A549 (cell line): ENCODE measurements around the gene CCDC160. TPM values are rescaled to one million over a fixed set of nuclear protein-coding genes. Genes with fewer than 3 reads are reported as not detected.
"Not testable (repeated sequence)": the region's sequence is repeated elsewhere in the genome, so short reads cannot be mapped to it uniquely, and the experiment has no call there.

Experiments used
- ATAC-seq, 2 experiments: fragments of 200-7000 bp in 1 of 2; fragments of >200 bp in 1 of 2; cut with Nextera tagmentation in 1 of 2; cut with Tn5 transposase in 1 of 2; 3 replicates each; pipeline versions ENCODE4 v1.8.0 to v1.9.1; 2018 to 2020; ENCODE audit warnings: mild to moderate bottlenecking in 1 of 2, moderate library complexity in 1 of 2
- CTCF ChIA-PET: fragments of 300-600 bp; sonication (Branson Sonifier 250); formaldehyde crosslinking; extraction: SDS; loops from one replicate; lab custom pipeline; 2021; ENCODE audit warnings: antibody characterized with exemption, inconsistent platforms; lab: Yijun Ruan, JAX
- POLR2A ChIA-PET: fragments of 350-600 bp; formaldehyde crosslinking; extraction: SDS; loops from one replicate; lab custom pipeline; 2021; ENCODE audit warnings: antibody characterized with exemption, inconsistent platforms; lab: Yijun Ruan, JAX
- DNase-seq, 2 experiments: peaks; one replicate each; pipeline versions ENCODE4 v3.0.0 to v3.0.0-alpha.2; 2011 to 2016; ENCODE audit warnings: low read depth in 1 of 2, low spot score in 1 of 2
- FAIRE-seq: peaks from 2 replicates; lab custom pipeline; 2011; peaks lifted over from hg19 to GRCh38; lab: Jason Lieb, UNC
- H3K27ac ChIP-seq, 2 experiments: fragments of >200 bp; sonication (Bioruptor Twin); formaldehyde crosslinking; 3 replicates each; pipeline ENCODE4 v1.5.1; 2016 to 2017
- H3K4me1 ChIP-seq: fragments of >200 bp; sonication (Bioruptor Twin); formaldehyde crosslinking; 3 replicates; pipeline ENCODE4 v1.6.1; 2016
- H3K4me2 ChIP-seq: fragments of >200 bp; sonication (Bioruptor Twin); formaldehyde crosslinking; 3 replicates; pipeline ENCODE4 v1.6.1; 2016
- H3K4me3 ChIP-seq: fragments of >200 bp; sonication (Bioruptor Twin); formaldehyde crosslinking; 3 replicates; pipeline ENCODE4 v1.5.1; 2016
- H3K9me3 ChIP-seq: fragments of >200 bp; sonication (Bioruptor Twin); formaldehyde crosslinking; 3 replicates; pipeline ENCODE4 v1.6.1; 2016
- ATOH8 ChIP-seq: fragments of 250-450 bp; sonication (Bioruptor Pico); IDR thresholded peaks from 2 replicates; pipeline ENCODE4 v1.5.0; 2020; ENCODE audit warnings: low read depth, mild to moderate bottlenecking, moderate library complexity
- CBX2 ChIP-seq: fragments of 200-600 bp; sonication (generic); IDR thresholded peaks from 2 replicates; pipeline ENCODE4 v1.6.1; 2016; ENCODE audit warnings: low read depth, mild to moderate bottlenecking, borderline replicate concordance
- CEBPB ChIP-seq, 2 experiments: fragments of >200 bp in 1 of 2; sonication (Bioruptor Twin) in 1 of 2; formaldehyde crosslinking in 1 of 2; IDR thresholded peaks; 2 replicates each; pipeline ENCODE4 v1.6.1; 2012 to 2016
- CTCF ChIP-seq: fragments of >200 bp; sonication (Bioruptor Twin); formaldehyde crosslinking; IDR thresholded peaks from 3 replicates; pipeline ENCODE4 v1.5.1; 2016
- ELK1 ChIP-seq: fragments of 150-350 bp; IDR thresholded peaks from 2 replicates; pipeline ENCODE4 v1.6.1; 2014; ENCODE audit warnings: low read depth, mild to moderate bottlenecking, low read length
- ESRRA ChIP-seq: fragments of 150-350 bp; IDR thresholded peaks from 2 replicates; pipeline ENCODE4 v1.6.1; 2014; ENCODE audit warnings: mild to moderate bottlenecking, low read length, borderline replicate concordance
- GATA3 ChIP-seq: IDR thresholded peaks from 2 replicates; pipeline ENCODE4 v1.6.1; 2012; ENCODE audit warnings: borderline replicate concordance
- HDAC2 ChIP-seq: fragments of 200-600 bp; sonication (generic); IDR thresholded peaks from 2 replicates; pipeline ENCODE4 v1.6.1; 2016
- HES2 ChIP-seq: fragments of >200 bp; sonication (Bioruptor Twin); formaldehyde crosslinking; IDR thresholded peaks from 2 replicates; pipeline ENCODE4 v1.6.1; 2016
- JUN ChIP-seq, 2 experiments: fragments of >200 bp; sonication (Bioruptor Twin); formaldehyde crosslinking; IDR thresholded peaks; 2 replicates in 1 of 2; 3 replicates in 1 of 2; pipeline ENCODE4 v1.6.1; 2016 to 2017
- MAFK ChIP-seq: fragments of 450-650 bp; IDR thresholded peaks from 2 replicates; pipeline ENCODE4 v1.6.1; 2014; ENCODE audit not compliant: partially characterized antibody
- MAX ChIP-seq: IDR thresholded peaks from 2 replicates; pipeline ENCODE4 v1.6.1; 2012
- NPAS2 ChIP-seq: fragments of 250-450 bp; sonication (Bioruptor Pico); IDR thresholded peaks from 2 replicates; pipeline ENCODE4 v1.8.0; 2022; ENCODE audit warnings: mild to moderate bottlenecking, moderate library complexity, borderline replicate concordance
- RCOR1 ChIP-seq: fragments of 150-350 bp; IDR thresholded peaks from 2 replicates; pipeline ENCODE4 v1.6.1; 2014; ENCODE audit warnings: antibody characterized with exemption, low read length, low read depth
- REST ChIP-seq: fragments of 200-600 bp; sonication (generic); IDR thresholded peaks from 2 replicates; pipeline ENCODE4 v1.6.1; 2016; ENCODE audit warnings: antibody characterized with exemption, mild to moderate bottlenecking, moderate library complexity
- RFX5 ChIP-seq: fragments of 450-650 bp; IDR thresholded peaks from 2 replicates; pipeline ENCODE4 v1.7.1; 2014; ENCODE audit warnings: antibody characterized with exemption, mild to moderate bottlenecking, moderate library complexity
- RNF2 ChIP-seq: fragments of 200-600 bp; sonication (generic); IDR thresholded peaks from 2 replicates; pipeline ENCODE4 v1.6.1; 2016; ENCODE audit warnings: low read depth, mild to moderate bottlenecking, antibody characterized with exemption, moderate library complexity, borderline replicate concordance
- SREBF2 ChIP-seq: fragments of 450-650 bp; IDR thresholded peaks from 2 replicates; pipeline ENCODE4 v1.6.1; 2014; ENCODE audit warnings: mild to moderate bottlenecking, moderate library complexity
- TFCP2L1 ChIP-seq: fragments of 250-450 bp; sonication (Bioruptor Pico); IDR thresholded peaks from 2 replicates; pipeline ENCODE4 v1.5.0; 2021; ENCODE audit warnings: mild to moderate bottlenecking
- TP53 ChIP-seq: fragments of 250-450 bp; sonication (Bioruptor Pico); IDR thresholded peaks from 2 replicates; pipeline ENCODE4 v1.5.0; 2021; ENCODE audit warnings: mild to moderate bottlenecking, moderate library complexity
- USF2 ChIP-seq: fragments of 450-650 bp; IDR thresholded peaks from 2 replicates; pipeline ENCODE4 v1.6.1; 2014; ENCODE audit warnings: antibody characterized with exemption
- WGBS: methylation state at CpG from one replicate; pipeline ENCODE4 v1.1.6; 2017; ENCODE audit errors: missing lambda C conversion rate; 5-methylcytosine and 5-hydroxymethylcytosine counted together
- polyA plus RNA-seq, 4 experiments: library from polyadenylated mRNA; depleted of rRNA in 3 of 4; stranded (reverse); fragments of >200 nt; fragmentation: RNase III in 1 of 4; extraction: RNeasy Plus Mini Kit Qiagen cat#74134 plus additional on column Dnase treatment in 1 of 4; gene quantifications; 2 replicates in 3 of 4; 3 replicates in 1 of 4; pipeline ENCODE4 v1.2.3, GENCODE V29; 2011 to 2017

The CCDC160 gene
- polyA plus RNA-seq, 2 of the 4 experiments (the other 2 are of a cell fraction) = 0.09 TPM; not detected in 1

GRCh38 chrX:134258202-134258601, 21.2 kb downstream of the CCDC160 start (continued):
- no peak for TF ChIP-seq ATOH8 (CRISPR knock-in tag)

GRCh38 chrX:134285934-134286333, 49.0 kb downstream of the CCDC160 start:
- FAIRE-seq, H3K4me2 ChIP-seq, H3K27ac ChIP-seq, H3K4me1 ChIP-seq, DNase-seq, ATAC-seq, H3K4me3 ChIP-seq, H3K9me3 ChIP-seq, POLR2A ChIA-PET: not testable (repeated sequence)
- CTCF ChIA-PET = interaction anchor here (0.7 kb wide), 1 partner anchor 9 kb away, joined by 3 read pairs; no protein-coding TSS in a partner anchor
- WGBS = no CpG with 5 or more reads among the region's 28 CpGs

- TF ChIP-seq GATA3 (no peak), JUN (IDR thresholded peaks at IDR 0.05) (no peak), ESRRA (no peak), HDAC2 (no peak), HES2 (no peak), RFX5 (no peak), NPAS2 (CRISPR knock-in tag) (no peak), TP53 (CRISPR knock-in tag) (no peak), CBX2 (no peak), ELK1 (no peak), RNF2 (no peak), RCOR1 (no peak), CTCF (no peak), CEBPB (IDR thresholded peaks at IDR 0.05) (no peak), REST (no peak), TFCP2L1 (CRISPR knock-in tag) (no peak), SREBF2 (no peak), USF2 (no peak), MAFK (no peak), MAX (no peak)
- no peak for DNase-seq
- no peak overlapping the region for H3K27ac ChIP-seq
- H3K9me3 ChIP-seq = no peaks in the 10 kb centered on the region
- no peak for FAIRE-seq
- 27% methylated on average over 3 of the region's 4 CpGs for WGBS
- no peak overlapping the region for H3K4me2 ChIP-seq
- no peak overlapping the region for H3K4me3 ChIP-seq
- POLR2A ChIA-PET = no interaction called here
- H3K4me1 ChIP-seq = no peaks in the 10 kb centered on the region
- CTCF ChIA-PET = no interaction called here
- no peak for ATAC-seq
Measured at GRCh38 chrX:134287346-134287745, 50.4 kb downstream of the CCDC160 start.
